ENCODE data around the gene ADA. TPM values are rescaled to one million over a fixed set of nuclear protein-coding genes. Genes with fewer than 3 reads are reported as not detected.

Gene ADA
- polyA plus RNA-seq, 1 donor (not counting 4 experiments of a cell fraction or from before 2014, with no cell fraction given), result 21.4 TPM

GRCh38 chr20:44592366-44592765 lies 59.1 kb downstream of the ADA start:
- Histone ChIP-seq H3K4me3 (ENCODE audit: control insufficient read depth in 2 of 3, extremely low read depth in 1 of 3, insufficient read depth in 2 of 3, low read depth in 1 of 3, low read length in 3 of 3) (no peak overlapping the region), H3K4me1 (ENCODE audit: control insufficient read depth, extremely low read depth, insufficient read depth, low read length) (no peaks in the 10 kb centered on the region), H3K9me1 (ENCODE audit: control insufficient read depth, extremely low read depth, insufficient read depth, low read length) (no peaks in the 10 kb centered on the region), H4K20me1 (ENCODE audit: control insufficient read depth, extremely low read depth, insufficient read depth, low read length) (no peaks in the 10 kb centered on the region), H3K27me3 (ENCODE audit: control insufficient read depth, extremely low read depth, insufficient read depth, low read length) (no peaks in the 10 kb centered on the region), H3K79me2 (ENCODE audit: control insufficient read depth, insufficient read depth, low read length) (no peaks in the 10 kb centered on the region), H3K4me2 (ENCODE audit: control insufficient read depth, extremely low read depth, insufficient read depth, low read depth, low read length) (no peak overlapping the region), H2AFZ (ENCODE audit: control insufficient read depth, low read length) (no peak overlapping the region), H3K27ac (ENCODE audit: control insufficient read depth, insufficient read depth, low read length) (no peak overlapping the region), H3K9me3 (ENCODE audit: control insufficient read depth, low read depth, low read length) (no peaks in the 10 kb centered on the region), H3K36me3 (ENCODE audit: control insufficient read depth in 2 of 2, extremely low read depth in 1 of 2, insufficient read depth in 2 of 2, low read length in 2 of 2) (no peaks in the 10 kb centered on the region), H3K9ac (ENCODE audit: control insufficient read depth, extremely low read depth, insufficient read depth, low read length) (no peak overlapping the region)
- no peak for TF ChIP-seq CTCF (optimal IDR thresholded peaks at IDR 0.05 in 1 of 3, IDR thresholded peaks at IDR 0.05 in 1 of 3, conservative IDR thresholded peaks at IDR 0.05 in 1 of 3; ENCODE audit: extremely low read depth in 1 of 3, insufficient read depth in 2 of 3, low read length in 3 of 3)
- TF ChIP-seq EZH2 (IDR thresholded peaks at IDR 0.05; ENCODE audit: low read length), result no peak
- no peak for FAIRE-seq
- no peak for DNase-seq (ENCODE audit: low read depth, low spot score)
- dilution Hi-C loops (cut with MboI; ENCODE audit: extremely low pct_ligation_motif_present, low sequenced_read_pairs), result no loop called here

GRCh38 chr20:44590980-44591778 lies 60.3 kb downstream of the ADA start:
- no peaks in the 10 kb centered on the region for H3K27me3 ChIP-seq (ENCODE audit: control insufficient read depth, extremely low read depth, insufficient read depth, low read length)
- no peaks in the 10 kb centered on the region for H3K4me1 ChIP-seq (ENCODE audit: control insufficient read depth, extremely low read depth, insufficient read depth, low read length)
- H3K27ac ChIP-seq (ENCODE audit: control insufficient read depth, insufficient read depth, low read length), result no peak overlapping the region
- dilution Hi-C loops (cut with MboI; ENCODE audit: extremely low pct_ligation_motif_present, low sequenced_read_pairs), result no loop called here
- H2AFZ ChIP-seq (ENCODE audit: control insufficient read depth, low read length), result no peak overlapping the region
- no peaks in the 10 kb centered on the region for H3K36me3 ChIP-seq (ENCODE audit: control insufficient read depth in 2 of 2, extremely low read depth in 1 of 2, insufficient read depth in 2 of 2, low read length in 2 of 2)
- H3K9ac ChIP-seq (ENCODE audit: control insufficient read depth, extremely low read depth, insufficient read depth, low read length), result no peak overlapping the region
- H3K79me2 ChIP-seq (ENCODE audit: control insufficient read depth, insufficient read depth, low read length), result no peaks in the 10 kb centered on the region
- H4K20me1 ChIP-seq (ENCODE audit: control insufficient read depth, extremely low read depth, insufficient read depth, low read length), result no peaks in the 10 kb centered on the region
- H3K9me1 ChIP-seq (ENCODE audit: control insufficient read depth, extremely low read depth, insufficient read depth, low read length), result no peaks in the 10 kb centered on the region
- H3K4me3 ChIP-seq (ENCODE audit: control insufficient read depth in 2 of 3, extremely low read depth in 1 of 3, insufficient read depth in 2 of 3, low read depth in 1 of 3, low read length in 3 of 3), result no peak overlapping the region
- TF ChIP-seq CTCF (optimal IDR thresholded peaks at IDR 0.05 in 1 of 3, IDR thresholded peaks at IDR 0.05 in 1 of 3, conservative IDR thresholded peaks at IDR 0.05 in 1 of 3; ENCODE audit: extremely low read depth in 1 of 3, insufficient read depth in 2 of 3, low read length in 3 of 3) (no peak), EZH2 (IDR thresholded peaks at IDR 0.05; ENCODE audit: low read length) (no peak)
- no peak overlapping the region for H3K4me2 ChIP-seq (ENCODE audit: control insufficient read depth, extremely low read depth, insufficient read depth, low read depth, low read length)
- no peak for DNase-seq (ENCODE audit: low read depth, low spot score)
- no peaks in the 10 kb centered on the region for H3K9me3 ChIP-seq (ENCODE audit: control insufficient read depth, low read depth, low read length)
- no peak for FAIRE-seq

All from keratinocyte (primary cell).